ENCODE results near the gene CMIP. TPM values are rescaled to one million over a fixed set of nuclear protein-coding genes. Genes with fewer than 3 reads are reported as not detected.

The CMIP gene
- total RNA-seq, 4 donors from 2014 or later: 44.6 to 152 (median 76.5) TPM

GRCh38 chr16:81627024-81627423 lies 182.4 kb downstream of the CMIP start:
- H3K36me3 ChIP-seq: peaks cover 0 to 8% (median 0%) of the 10 kb centered on the region in 3 donors
- H3K27ac ChIP-seq: peak overlapping the region in 2 of 4 donors; percentile 31 to 64
- no peak overlapping the region for H3K4me3 ChIP-seq
- TF ChIP-seq POLR2A (IDR thresholded peaks at IDR 0.05) (no peak), CTCF (IDR thresholded peaks at IDR 0.05) (no peak)
- peaks cover 0 to 24% (median 0%) of the 10 kb centered on the region in 4 donors for H3K4me1 ChIP-seq
- no peak for DNase-seq
- no peaks in the 10 kb centered on the region for H3K9me3 ChIP-seq
- H3K27me3 ChIP-seq: no peaks in the 10 kb centered on the region

GRCh38 chr16:81627729-81628244 lies 183.2 kb downstream of the CMIP start:
- Histone ChIP-seq H3K9me3 (no peaks in the 10 kb centered on the region), H3K27me3 (no peaks in the 10 kb centered on the region), H3K4me1 (peaks cover 0 to 32% (median 2%) of the 10 kb centered on the region in 4 donors), H3K36me3 (peaks cover 0 to 4% (median 0%) of the 10 kb centered on the region in 3 donors), H3K27ac (peak overlapping the region in 1 of 4 donors; percentile 16), H3K4me3 (no peak overlapping the region)
- DNase-seq: no peak
- no peak for TF ChIP-seq CTCF (IDR thresholded peaks at IDR 0.05)
- no peak for TF ChIP-seq POLR2A (IDR thresholded peaks at IDR 0.05)

GRCh38 chr16:81629034-81629802 lies 184.6 kb downstream of the CMIP start:
- TF ChIP-seq CTCF (IDR thresholded peaks at IDR 0.05) (no peak), POLR2A (IDR thresholded peaks at IDR 0.05) (no peak)
- no peak for DNase-seq
- no peak overlapping the region for H3K27ac ChIP-seq
- peaks cover 0 to 4% (median 0%) of the 10 kb centered on the region in 3 donors for H3K36me3 ChIP-seq
- peaks cover 0 to 37% (median 8%) of the 10 kb centered on the region in 4 donors for H3K4me1 ChIP-seq
- H3K4me3 ChIP-seq: no peak overlapping the region
- H3K9me3 ChIP-seq: no peaks in the 10 kb centered on the region
- H3K27me3 ChIP-seq: no peaks in the 10 kb centered on the region

GRCh38 chr16:81629896-81630634 lies 185.5 kb downstream of the CMIP start:
- no peak for DNase-seq
- peaks cover 0 to 4% (median 0%) of the 10 kb centered on the region in 3 donors for H3K36me3 ChIP-seq
- TF ChIP-seq CTCF (IDR thresholded peaks at IDR 0.05): no peak
- no peak for TF ChIP-seq POLR2A (IDR thresholded peaks at IDR 0.05)

GRCh38 chr16:81630635-81631031 lies 186.0 kb downstream of the CMIP start:
- no peaks in the 10 kb centered on the region for H3K9me3 ChIP-seq
- H3K27me3 ChIP-seq: no peaks in the 10 kb centered on the region
- peaks cover 0 to 4% (median 0%) of the 10 kb centered on the region in 3 donors for H3K36me3 ChIP-seq
- H3K4me1 ChIP-seq: peaks cover 0 to 44% (median 8%) of the 10 kb centered on the region in 4 donors
- DNase-seq: no peak
- TF ChIP-seq CTCF (IDR thresholded peaks at IDR 0.05) (no peak), POLR2A (IDR thresholded peaks at IDR 0.05) (no peak)
- no peak overlapping the region for H3K4me3 ChIP-seq
- H3K27ac ChIP-seq: peak overlapping the region in 1 of 4 donors; percentile 13

More at GRCh38 chr16:81629896-81630634, 185.5 kb downstream of the CMIP start:
- no peak overlapping the region for H3K4me3 ChIP-seq
- H3K4me1 ChIP-seq: peaks cover 0 to 44% (median 8%) of the 10 kb centered on the region in 4 donors
- no peak overlapping the region for H3K27ac ChIP-seq
- no peaks in the 10 kb centered on the region for H3K27me3 ChIP-seq
- no peaks in the 10 kb centered on the region for H3K9me3 ChIP-seq

All from Peyer's patch (tissue), 4 donors.